ENCODE measurements around the gene ADAMTS1. TPM values are rescaled to one million over a fixed set of nuclear protein-coding genes. Genes with fewer than 3 reads are reported as not detected.

ADAMTS1 gene
- total and polyA plus RNA-seq, 2 donors from 2014 or later: 16.0 to 343 TPM

GRCh38 chr21:26800970-26801431, 44.2 kb downstream of the ADAMTS1 start:
- no peak for FAIRE-seq
- peak in 1 of 5 donors; percentile 17 for DNase-seq
- H3K27ac ChIP-seq (ENCODE audit: low read depth in 2 of 2, low read length in 2 of 2): peak overlapping the region in 1 of 2 donors; percentile 75
- TF ChIP-seq CTCF (IDR thresholded peaks at IDR 0.05; ENCODE audit: borderline replicate concordance, extremely low read depth, insufficient read depth): no peak
- H3K4me3 ChIP-seq (ENCODE audit: low read length in 3 of 3): no peak overlapping the region
- no peak overlapping the region for H3K9ac ChIP-seq (ENCODE audit: low read length in 3 of 3)
- H3K27me3 ChIP-seq (ENCODE audit: control insufficient read depth, insufficient read depth, low read length): no peaks in the 10 kb centered on the region
- no peaks in the 10 kb centered on the region for H3K4me1 ChIP-seq (ENCODE audit: control insufficient read depth in 2 of 3, insufficient read depth in 2 of 3, low read depth in 1 of 3, low read length in 3 of 3)
- H3K36me3 ChIP-seq (ENCODE audit: control insufficient read depth in 2 of 3, insufficient read depth in 3 of 3, low read length in 3 of 3): no peaks in the 10 kb centered on the region
- intact Hi-C loops (cut with DNase I): no loop called here
- H3K9me3 ChIP-seq (ENCODE audit: control insufficient read depth in 2 of 3, insufficient read depth in 1 of 3, low read length in 3 of 3): no peaks in the 10 kb centered on the region

- no peaks in the 10 kb centered on the region for H3K27me3 ChIP-seq (ENCODE audit: control insufficient read depth, insufficient read depth, low read length)
- intact Hi-C loops (cut with DNase I): no loop called here
- no peaks in the 10 kb centered on the region for H3K36me3 ChIP-seq (ENCODE audit: control insufficient read depth in 2 of 3, insufficient read depth in 3 of 3, low read length in 3 of 3)
- TF ChIP-seq CTCF (IDR thresholded peaks at IDR 0.05; ENCODE audit: borderline replicate concordance, extremely low read depth, insufficient read depth): no peak
- DNase-seq (no peak), FAIRE-seq (no peak)
- no peak overlapping the region for H3K9ac ChIP-seq (ENCODE audit: low read length in 3 of 3)
- H3K4me3 ChIP-seq (ENCODE audit: low read length in 3 of 3): no peak overlapping the region
- H3K4me1 ChIP-seq (ENCODE audit: control insufficient read depth in 2 of 3, insufficient read depth in 2 of 3, low read depth in 1 of 3, low read length in 3 of 3): no peaks in the 10 kb centered on the region
- no peaks in the 10 kb centered on the region for H3K9me3 ChIP-seq (ENCODE audit: control insufficient read depth in 2 of 3, insufficient read depth in 1 of 3, low read length in 3 of 3)
- H3K27ac ChIP-seq (ENCODE audit: low read depth in 2 of 2, low read length in 2 of 2): peak overlapping the region in 1 of 2 donors; percentile 26
Measured at GRCh38 chr21:26800455-26800854, 44.8 kb downstream of the ADAMTS1 start.

GRCh38 chr21:26800001-26800400, 45.2 kb downstream of the ADAMTS1 start:
- H3K4me3 ChIP-seq (ENCODE audit: low read length in 3 of 3): no peak overlapping the region
- TF ChIP-seq CTCF (IDR thresholded peaks at IDR 0.05; ENCODE audit: borderline replicate concordance, extremely low read depth, insufficient read depth): no peak
- peak overlapping the region in 1 of 2 donors; percentile 26 for H3K27ac ChIP-seq (ENCODE audit: low read depth in 2 of 2, low read length in 2 of 2)
- no peaks in the 10 kb centered on the region for H3K4me1 ChIP-seq (ENCODE audit: control insufficient read depth in 2 of 3, insufficient read depth in 2 of 3, low read depth in 1 of 3, low read length in 3 of 3)
- no peaks in the 10 kb centered on the region for H3K27me3 ChIP-seq (ENCODE audit: control insufficient read depth, insufficient read depth, low read length)
- no peak for FAIRE-seq
- H3K9me3 ChIP-seq (ENCODE audit: control insufficient read depth in 2 of 3, insufficient read depth in 1 of 3, low read length in 3 of 3): no peaks in the 10 kb centered on the region
- H3K9ac ChIP-seq (ENCODE audit: low read length in 3 of 3): no peak overlapping the region
- intact Hi-C loops (cut with DNase I): no loop called here
- no peaks in the 10 kb centered on the region for H3K36me3 ChIP-seq (ENCODE audit: control insufficient read depth in 2 of 3, insufficient read depth in 3 of 3, low read length in 3 of 3)
- DNase-seq: no peak

All from kidney (tissue), 14 donors.